ENCODE measurements around the gene PGD. TPM values are rescaled to one million over a fixed set of nuclear protein-coding genes. Genes with fewer than 3 reads are reported as not detected.

Gene PGD
- 100 to 1,000 TPM in 1 of 2 donors, 10 to 100 TPM in 1; 68.0 to 105 TPM for total RNA-seq
- long read RNA-seq, transcript PGD-201 (13 exons, 1,885 nt): major isoform, 159 of 212 reads
- long read RNA-seq, partial matches to known transcripts: 46 of 212 reads
- long read RNA-seq, other reads (novel, unspliced or antisense): 7 of 212 reads

DNA sequence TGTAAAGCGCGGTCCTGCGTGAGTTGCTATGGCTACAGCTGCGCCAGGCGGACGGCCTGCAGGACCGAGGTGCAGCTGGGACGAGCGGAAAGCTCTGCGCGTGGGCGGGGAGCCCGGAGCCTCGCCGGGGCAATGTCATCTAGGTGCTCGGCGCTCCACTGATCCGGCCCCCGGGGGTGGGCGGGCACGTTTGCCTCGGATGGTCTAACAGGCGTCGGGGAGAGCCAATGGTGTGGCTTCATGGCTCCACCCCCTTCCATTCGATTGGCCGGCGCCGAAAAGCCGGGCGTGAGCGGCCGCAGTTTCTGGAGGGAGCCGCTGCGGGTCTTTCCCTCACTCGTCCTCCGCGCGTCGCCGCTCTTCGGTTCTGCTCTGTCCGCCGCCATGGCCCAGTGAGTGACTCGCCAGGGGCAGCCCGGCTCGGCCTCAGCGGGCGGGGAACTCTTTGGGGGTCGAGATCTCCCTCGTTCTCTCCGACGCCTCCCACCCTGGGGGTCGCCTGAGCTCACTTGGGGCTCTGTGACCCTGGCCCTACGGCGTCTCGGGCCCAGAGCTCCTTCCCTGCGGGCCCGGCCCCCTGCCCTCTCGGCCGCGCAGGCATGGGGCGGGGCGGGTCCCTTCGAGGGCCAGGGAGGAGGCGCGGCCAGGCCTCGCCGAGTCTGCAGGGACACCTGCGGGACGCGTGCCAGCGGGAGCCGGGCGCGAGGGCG lies at the start of gene PGD:
Gene PGD (plus strand): TSS at position 331 of the 710 bp plus-strand sequence. CDS start 54 bp downstream, at position 385.
- peak; percentile 98 to 99 for DNase-seq
- intact Hi-C loops (cut with DNase I, micrococcal nuclease): no loop called here
- ATAC-seq: peak; percentile 95

DNA sequence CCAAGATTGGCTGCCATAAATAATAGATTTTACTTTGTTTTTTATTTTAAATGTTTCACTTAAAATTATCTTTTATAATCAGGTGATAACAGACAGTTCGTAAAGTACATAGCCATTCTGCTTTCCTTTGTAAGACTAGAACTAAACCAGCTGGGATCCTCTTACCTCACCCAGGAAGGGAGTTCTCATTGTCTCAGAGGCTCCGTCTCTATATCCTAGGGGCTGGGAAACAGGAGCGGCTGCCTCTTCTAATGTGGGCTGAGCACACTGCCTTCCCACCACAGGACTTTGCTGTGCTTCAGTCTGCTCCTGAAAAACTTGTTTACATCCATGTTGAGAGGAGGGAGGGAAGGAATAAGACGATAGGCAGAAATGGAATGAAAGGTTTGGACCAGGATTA lies 45.6 kb upstream of the PGD start:
- no peak for ATAC-seq
- intact Hi-C loops (cut with DNase I, micrococcal nuclease): no loop called here
- DNase-seq: no peak

DNA sequence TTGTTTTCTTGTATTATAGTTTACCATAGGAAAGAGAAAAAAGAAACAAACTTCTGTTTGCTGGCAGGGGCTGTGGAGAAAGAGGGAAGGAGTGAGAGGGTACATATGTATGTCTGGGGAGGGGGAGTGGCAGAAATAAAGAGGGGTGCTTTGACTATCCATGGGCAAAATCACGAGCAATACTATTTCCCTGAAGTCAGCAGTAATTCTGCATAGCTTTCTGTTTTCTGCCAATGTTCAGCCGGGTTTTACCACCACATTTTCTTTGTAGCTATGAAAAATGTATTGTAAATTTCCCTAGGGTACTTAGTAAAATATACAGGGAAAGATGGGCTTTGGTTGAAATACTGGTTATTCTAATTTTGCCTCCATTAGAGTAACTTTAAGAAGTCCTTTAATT lies 45.2 kb upstream of the PGD start:
- DNase-seq (no peak), ATAC-seq (no peak)
- intact Hi-C loops (cut with DNase I, micrococcal nuclease): no loop called here

DNA sequence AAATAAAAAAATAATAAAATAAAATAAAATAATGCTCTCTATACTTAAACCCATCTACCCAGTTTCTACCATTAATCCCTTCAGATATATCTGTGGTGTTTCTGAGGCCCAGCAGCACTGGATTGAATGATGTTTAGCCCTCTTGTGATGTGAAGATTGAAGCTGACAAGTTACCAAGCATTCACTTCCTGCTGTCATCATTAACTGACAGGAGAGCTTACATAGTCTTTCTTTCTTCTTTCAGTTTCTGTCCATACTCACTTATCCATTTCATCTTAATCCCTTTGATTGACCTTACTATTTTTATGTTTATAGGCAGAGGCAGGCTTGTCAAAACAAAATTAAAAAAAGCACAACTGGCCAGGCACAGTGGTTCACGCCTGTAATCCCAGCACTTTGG lies 38.8 kb upstream of the PGD start:
- ATAC-seq: no peak
- intact Hi-C loops (cut with DNase I, micrococcal nuclease): no loop called here
- no peak for DNase-seq

- ATAC-seq (no peak), DNase-seq (no peak)
- intact Hi-C loops (cut with DNase I, micrococcal nuclease): no loop called here
These were observed 37.3 kb upstream of the PGD start for GRCh38 chr1:10361515-10361914.

GRCh38 chr1:10368194-10368593 lies 30.7 kb upstream of the PGD start:
- DNase-seq (no peak), ATAC-seq (no peak)
- intact Hi-C loops (cut with DNase I, micrococcal nuclease): no loop called here

DNA sequence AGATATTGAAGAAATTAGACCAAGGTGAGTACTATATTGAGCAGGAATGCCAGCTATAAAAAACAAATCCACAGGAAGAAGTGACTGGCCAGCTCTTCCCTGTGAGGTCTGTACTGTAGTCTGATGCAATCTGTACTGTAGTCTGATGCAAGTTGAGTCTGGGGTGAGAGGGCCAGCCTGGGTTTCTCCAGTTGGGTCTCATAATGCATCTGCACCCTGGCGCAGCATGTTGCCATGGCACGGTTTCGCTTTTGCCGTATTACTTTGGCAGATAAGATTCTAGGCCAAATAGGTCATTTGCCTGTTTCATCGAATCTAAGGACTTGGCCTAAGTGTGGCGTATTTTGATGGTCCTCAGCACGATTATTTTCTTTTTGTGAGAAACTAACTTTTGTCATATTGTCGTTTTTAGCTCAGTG lies 24.4 kb upstream of the PGD start:
- no peak for ATAC-seq

DNA sequence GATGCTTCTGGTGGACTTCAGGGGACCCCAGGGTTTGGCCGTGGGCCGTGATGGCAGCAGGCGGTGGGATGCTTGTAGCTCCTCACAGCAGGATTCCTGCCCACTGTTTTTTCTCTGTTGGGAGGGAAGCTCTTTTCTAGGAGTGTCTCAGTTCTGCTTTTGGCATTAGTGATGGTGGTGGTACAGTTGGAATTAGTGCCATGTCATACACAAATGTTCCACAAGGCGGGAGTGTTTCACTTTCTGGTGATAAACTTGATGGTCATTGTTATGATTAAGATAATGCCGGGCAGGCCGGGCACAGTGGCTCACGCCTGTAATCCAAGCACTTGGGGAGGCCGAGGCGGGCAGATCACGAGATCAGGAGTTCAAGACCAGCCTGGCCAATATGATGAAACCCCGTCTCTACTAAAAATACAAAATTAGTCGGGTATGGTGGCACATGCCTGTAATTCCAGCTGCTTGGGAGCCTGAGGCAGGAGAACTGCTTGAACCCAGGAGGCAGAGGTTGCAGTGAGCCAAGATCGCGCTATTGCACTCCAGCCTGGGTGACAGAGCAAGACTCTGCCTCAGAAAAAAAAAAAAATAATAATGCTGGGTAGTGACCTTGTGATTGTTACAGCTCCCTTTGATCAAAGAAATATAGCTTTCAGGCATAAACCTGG lies 21.4 kb upstream of the PGD start:
- DNase-seq: peak; percentile 54 to 68
- peak; percentile 92 for ATAC-seq
- intact Hi-C loops (cut with DNase I, micrococcal nuclease): loop anchor here in 1 of 2 donors (5.0 to 10.0 kb wide), 2 partner anchors 50 to 117 kb away; no protein-coding TSS in a partner anchor

More for the DNA sequence above, 24.4 kb upstream of the PGD start:
- intact Hi-C loops (cut with DNase I, micrococcal nuclease): loop anchor here in 1 of 2 donors (10.0 kb wide), 1 partner anchor 120 kb away; no protein-coding TSS in a partner anchor
- no peak for DNase-seq

DNA sequence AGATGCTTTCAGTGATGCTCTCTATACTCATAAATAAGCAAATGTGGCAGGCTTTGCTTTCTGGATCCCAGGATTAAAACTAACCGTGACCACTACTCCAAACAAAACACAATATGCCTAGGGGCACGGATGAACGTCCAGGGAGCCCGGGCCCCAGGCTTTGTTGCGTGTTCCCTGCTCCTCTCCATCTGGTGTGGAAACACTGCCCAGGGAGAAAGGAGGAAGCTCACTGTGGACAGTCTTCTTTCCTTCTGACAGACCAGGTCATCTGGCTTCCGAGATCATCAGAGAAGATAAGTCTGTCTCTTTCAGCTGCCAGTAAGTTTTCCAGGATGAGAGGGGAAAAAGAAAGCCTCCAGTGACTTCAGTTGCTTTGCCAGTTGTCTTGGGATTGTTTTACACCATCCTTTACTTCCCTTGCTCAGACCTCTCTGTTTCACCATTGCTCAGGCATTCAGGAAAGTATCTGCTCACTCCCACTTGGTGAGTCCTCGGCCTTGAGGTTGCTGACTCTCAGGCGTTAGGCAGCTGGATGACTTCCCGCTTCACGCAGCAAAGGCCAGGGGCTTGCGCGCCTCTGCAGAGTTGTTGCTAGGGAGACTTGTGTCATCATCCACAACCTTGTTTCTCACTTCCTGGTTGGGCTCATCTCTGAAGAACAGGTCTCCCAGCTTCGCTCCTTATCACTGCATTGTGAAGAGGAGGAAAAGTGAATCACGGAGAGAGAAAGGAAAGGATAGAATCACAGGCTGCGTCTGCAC lies 20.6 kb upstream of the PGD start:
- intact Hi-C loops (cut with DNase I, micrococcal nuclease): loop anchor here in 1 of 2 donors (5.0 to 10.0 kb wide), 2 partner anchors 49 to 117 kb away; no protein-coding TSS in a partner anchor
- peak; percentile 31 for ATAC-seq
- peak in 1 of 2 donors; percentile 12 for DNase-seq

GRCh38 chr1:10379101-10379620 lies 19.7 kb upstream of the PGD start:
- intact Hi-C loops (cut with DNase I, micrococcal nuclease): loop anchor here in 1 of 2 donors (5.0 to 10.0 kb wide), 2 partner anchors 48 to 116 kb away; no protein-coding TSS in a partner anchor
- DNase-seq: no peak
- ATAC-seq: no peak

DNA sequence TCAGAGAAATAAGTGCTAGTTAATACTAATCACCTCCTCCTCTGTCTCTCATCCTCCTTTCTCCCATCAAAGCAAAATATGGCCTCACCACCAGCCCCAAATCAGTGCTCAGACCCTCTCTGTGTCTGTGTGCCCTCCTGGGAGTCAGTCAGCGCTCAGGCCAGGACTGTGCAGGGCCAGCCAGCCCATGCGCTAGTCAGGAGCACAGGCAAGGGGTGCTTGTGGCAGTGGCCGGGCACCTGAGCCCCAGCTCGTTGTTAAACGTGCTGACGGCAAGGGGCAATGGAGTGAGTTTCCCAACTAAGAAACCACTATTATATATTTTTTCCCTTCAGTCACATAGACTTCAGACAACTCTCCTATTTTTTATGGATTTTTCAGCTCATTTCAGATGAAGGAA lies 19.2 kb upstream of the PGD start:
- intact Hi-C loops (cut with DNase I, micrococcal nuclease): loop anchor here in 1 of 2 donors (5.0 to 10.0 kb wide), 2 partner anchors 48 to 115 kb away; no protein-coding TSS in a partner anchor
- no peak for ATAC-seq

DNA sequence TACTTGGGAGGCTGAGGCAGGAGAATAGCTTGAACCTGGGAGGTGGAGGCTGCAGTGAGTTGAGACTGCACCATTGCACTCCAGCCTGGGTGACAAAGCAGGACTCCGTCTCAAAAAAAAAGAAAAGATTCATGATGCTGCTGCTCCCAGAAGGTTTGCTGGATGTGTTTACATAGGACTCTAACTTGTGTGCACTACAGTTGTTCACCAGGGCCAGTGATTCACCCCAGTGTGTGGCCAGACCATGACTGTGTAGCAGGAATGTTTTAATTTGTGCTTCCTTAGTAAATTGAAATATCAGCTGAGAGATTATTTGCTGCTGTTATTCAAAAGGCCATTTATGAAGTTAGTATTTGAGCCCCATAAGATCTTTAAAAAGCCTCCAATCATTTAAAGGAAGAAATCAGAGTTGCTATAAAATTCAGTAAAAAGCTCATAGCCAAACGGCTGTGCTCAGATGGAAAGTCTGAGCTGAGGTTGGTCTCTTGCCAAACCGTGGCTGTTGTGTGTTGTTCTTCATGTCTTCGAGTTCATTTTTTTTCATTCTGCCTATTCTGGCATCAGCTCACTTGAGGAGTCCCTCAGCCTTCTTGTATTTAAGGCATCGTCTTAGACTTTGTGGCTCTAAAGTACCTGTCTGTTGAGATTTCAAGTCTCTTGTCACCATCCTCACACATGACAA lies 18.1 kb upstream of the PGD start:
- DNase-seq (no peak), ATAC-seq (no peak)
- intact Hi-C loops (cut with DNase I, micrococcal nuclease): no loop called here

More for the DNA sequence above, 19.2 kb upstream of the PGD start:
- no peak for DNase-seq

GRCh38 chr1:10383630-10384029 lies 15.2 kb upstream of the PGD start:
- DNase-seq (no peak), ATAC-seq (no peak)
- intact Hi-C loops (cut with DNase I, micrococcal nuclease): no loop called here

DNA sequence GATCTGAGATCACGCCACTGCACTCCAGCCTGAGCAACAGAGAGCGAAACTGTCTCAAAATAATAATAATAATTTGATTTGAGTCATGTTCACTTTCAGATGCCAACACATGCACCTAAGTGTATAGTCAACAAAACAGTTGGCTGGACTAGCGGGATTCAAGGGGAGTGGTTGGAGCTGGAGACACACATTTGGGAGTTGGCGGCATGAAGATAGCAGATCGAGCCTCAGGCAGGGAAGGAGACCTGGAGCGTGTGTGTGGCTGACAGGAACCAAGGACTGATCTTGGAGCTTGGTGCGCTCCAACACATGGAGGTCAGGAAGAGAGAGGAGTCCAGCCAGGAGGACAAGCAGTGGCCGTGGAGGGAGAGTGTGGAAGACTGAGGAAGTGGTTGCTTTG lies 14.6 kb upstream of the PGD start:
- ATAC-seq: no peak
- intact Hi-C loops (cut with DNase I, micrococcal nuclease): no loop called here

GRCh38 chr1:10386761-10387676 lies 11.8 kb upstream of the PGD start:
- DNase-seq (no peak), ATAC-seq (no peak)
- intact Hi-C loops (cut with DNase I, micrococcal nuclease): no loop called here

More for the DNA sequence above, 14.6 kb upstream of the PGD start:
- DNase-seq: no peak

DNA sequence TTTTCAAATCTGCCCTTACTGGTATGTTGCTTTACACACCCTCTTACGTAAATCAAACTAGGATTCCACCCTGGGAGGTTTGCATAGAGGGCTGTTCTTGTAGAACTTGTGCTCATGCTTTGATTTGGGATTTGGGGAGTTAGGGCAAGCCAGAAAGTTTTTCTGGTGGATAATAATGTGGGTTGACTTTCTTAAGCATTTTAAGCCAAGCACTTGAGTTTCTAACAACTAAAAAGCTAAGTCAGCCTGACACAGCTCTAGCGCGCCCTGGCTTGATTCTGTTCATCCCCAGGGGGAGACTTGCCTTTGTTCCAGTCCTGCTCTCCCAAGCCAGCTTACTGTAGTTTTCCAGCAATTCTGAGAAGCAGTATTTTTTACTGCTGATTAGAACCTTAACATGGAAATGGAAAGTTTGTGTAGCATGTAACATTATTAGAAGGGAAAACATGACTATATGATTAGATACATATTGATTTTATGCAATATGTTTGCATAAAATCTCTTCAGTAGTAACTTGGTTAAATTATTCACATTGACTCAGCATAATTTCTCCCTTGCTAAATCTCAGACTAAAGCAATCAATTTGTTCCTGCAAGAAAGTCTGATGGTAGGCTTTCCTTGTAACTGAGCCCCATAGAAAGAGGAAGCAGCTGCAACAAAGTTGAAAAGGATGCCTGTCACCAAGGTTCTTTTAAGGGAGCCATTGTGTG lies 11.0 kb upstream of the PGD start:
- DNase-seq (peak in 1 of 2 donors; percentile 11), ATAC-seq (peak; percentile 79)
- intact Hi-C loops (cut with DNase I, micrococcal nuclease): no loop called here

DNA sequence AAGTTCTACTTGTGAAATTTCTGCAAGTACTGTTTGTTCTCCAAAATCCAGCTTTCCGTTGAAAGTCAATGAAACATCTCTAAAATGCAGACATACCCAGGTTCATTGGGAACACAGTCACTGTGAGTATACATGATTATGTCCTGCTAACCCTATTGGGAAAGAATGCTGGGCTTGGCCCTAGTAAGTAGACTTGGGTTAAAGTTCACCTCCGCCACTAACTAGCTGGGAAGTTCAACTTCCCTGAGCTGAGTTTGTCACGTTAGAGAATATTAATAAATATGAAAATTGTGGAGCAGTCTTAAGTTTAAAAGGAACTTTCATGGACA lies 10.5 kb upstream of the PGD start:
- no peak for DNase-seq
- intact Hi-C loops (cut with DNase I, micrococcal nuclease): no loop called here
- peak; percentile 89 for ATAC-seq
